Neural progenitor cell (in vitro differentiated cells): Measurements from ENCODE around the gene JPT2. TPM values are rescaled to one million over a fixed set of nuclear protein-coding genes. Genes with fewer than 3 reads are reported as not detected.
A peak's percentile ranks its signal among the peaks of the same experiment; 100 is the strongest.

Source experiments
- DNase-seq: peaks from one replicate; pipeline ENCODE4 v3.0.0-alpha.2; 2016; ENCODE audit warnings: low spot score
- H2AFZ ChIP-seq: fragments of 200-600 bp; sonication (generic); replicated peaks from 2 replicates; pipeline ENCODE4 v1.6.1; 2016; ENCODE audit warnings: antibody characterized with exemption
- H3F3A ChIP-seq: fragments of 200-600 bp; sonication (generic); 2 replicates; pipeline ENCODE4 v1.6.1; 2016; ENCODE audit warnings: antibody characterized with exemption, low read depth
- H3K27ac ChIP-seq: fragments of 200-600 bp; sonication (generic); 2 replicates; pipeline ENCODE4 v1.5.1; 2016; ENCODE audit warnings: mild to moderate bottlenecking
- H3K27me3 ChIP-seq: fragments of 200-600 bp; sonication (generic); 2 replicates; pipeline ENCODE4 v1.6.1; 2016; ENCODE audit warnings: mild to moderate bottlenecking, moderate library complexity
- H3K36me3 ChIP-seq: fragments of 200-600 bp; sonication (generic); 2 replicates; pipeline ENCODE4 v1.5.1; 2016
- H3K4me1 ChIP-seq: fragments of 200-600 bp; sonication (generic); 2 replicates; pipeline ENCODE4 v1.6.1; 2016; ENCODE audit warnings: mixed run types
- H3K4me2 ChIP-seq: fragments of 200-600 bp; sonication (generic); 2 replicates; pipeline ENCODE4 v1.6.1; 2016
- H3K4me3 ChIP-seq: fragments of 200-600 bp; sonication (generic); 2 replicates; pipeline ENCODE4 v1.5.1; 2016
- H3K79me2 ChIP-seq: fragments of 200-600 bp; sonication (generic); 2 replicates; pipeline ENCODE4 v1.6.1; 2016; ENCODE audit warnings: low read depth
- H3K9ac ChIP-seq: fragments of 200-600 bp; sonication (generic); 2 replicates; pipeline ENCODE4 v1.6.1; 2016
- H3K9me3 ChIP-seq: fragments of 200-600 bp; sonication (generic); 2 replicates; pipeline ENCODE4 v1.5.1; 2016; ENCODE audit warnings: low read depth
- H4K20me1 ChIP-seq: fragments of 200-600 bp; sonication (generic); 2 replicates; pipeline ENCODE4 v1.6.1; 2016; ENCODE audit warnings: low read depth
- H3K27ac Mint-ChIP-seq: 3 replicates; pipeline ENCODE4 v1.8.0; 2021; ENCODE audit warnings: mixed read lengths
- H3K27me3 Mint-ChIP-seq: 2 replicates; pipeline ENCODE4 v1.8.0; 2022; ENCODE audit warnings: low read depth, mild to moderate bottlenecking, inconsistent platforms, moderate library complexity, mixed read lengths; ENCODE audit not compliant: insufficient read depth
- H3K36me3 Mint-ChIP-seq: 3 replicates; pipeline ENCODE4 v1.8.0; 2021; ENCODE audit warnings: mixed read lengths
- H3K4me1 Mint-ChIP-seq: 3 replicates; pipeline ENCODE4 v1.8.0; 2021; ENCODE audit warnings: mixed read lengths
- H3K4me3 Mint-ChIP-seq: 3 replicates; pipeline ENCODE4 v1.8.0; 2021; ENCODE audit warnings: mild to moderate bottlenecking, moderate library complexity, mixed read lengths
- H3K9me3 Mint-ChIP-seq: 3 replicates; pipeline ENCODE4 v1.8.0; 2020; ENCODE audit warnings: mixed read lengths
- CTCF ChIP-seq: fragments of 200-600 bp; sonication (generic); IDR thresholded peaks from 2 replicates; pipeline ENCODE4 v1.5.1; 2017; ENCODE audit warnings: antibody characterized with exemption, mild to moderate bottlenecking
- EZH2 ChIP-seq: fragments of 200-600 bp; sonication (generic); IDR thresholded peaks from 2 replicates; pipeline ENCODE4 v1.6.1; 2017; ENCODE audit warnings: antibody characterized with exemption, mild to moderate bottlenecking, moderate library complexity
- EZH2phosphoT487 ChIP-seq: fragments of 200-600 bp; sonication (generic); IDR thresholded peaks from 2 replicates; pipeline ENCODE4 v1.6.1; 2017; ENCODE audit warnings: antibody characterized with exemption
- total RNA-seq: library from RNA; depleted of rRNA; stranded (reverse); fragments of >200 nt; gene quantifications from 2 replicates; pipeline ENCODE4 v1.2.3, GENCODE V29; 2015; ENCODE audit warnings: low replicate concordance

Gene JPT2
- total RNA-seq, 1 donor from 2014 or later: 187 TPM

- Histone ChIP-seq H3K4me2 (peak overlapping the region; percentile 27), H3K9me3 (no peaks in the 10 kb centered on the region), H4K20me1 (peaks cover 86% of the 10 kb centered on the region), H3K4me1 (peaks cover 10% of the 10 kb centered on the region), H3K27ac (no peak overlapping the region), H3F3A (peaks cover 8% of the 10 kb centered on the region), H3K79me2 (peaks cover 84% of the 10 kb centered on the region), H3K27me3 (no peaks in the 10 kb centered on the region), H3K4me3 (no peak overlapping the region), H3K9ac (peak overlapping the region; percentile 7), H3K36me3 (no peaks in the 10 kb centered on the region), H2AFZ (no peak overlapping the region)
- H3K36me3 Mint-ChIP-seq: peaks cover 2% of the 10 kb centered on the region
- peaks cover 5% of the 10 kb centered on the region for H3K4me1 Mint-ChIP-seq
- H3K9me3 Mint-ChIP-seq: no peaks in the 10 kb centered on the region
- H3K27me3 Mint-ChIP-seq: peaks cover 7% of the 10 kb centered on the region
- H3K4me3 Mint-ChIP-seq: no peak overlapping the region
- no peak for DNase-seq
- no peak overlapping the region for H3K27ac Mint-ChIP-seq
- TF ChIP-seq CTCF (no peak), EZH2 (no peak), EZH2phosphoT487 (no peak)
These were observed 34.7 kb downstream of the JPT2 start for GRCh38 chr16:1712791-1713261.

GRCh38 chr16:1713331-1713730, 35.3 kb downstream of the JPT2 start:
- Histone ChIP-seq H3F3A (peaks cover 8% of the 10 kb centered on the region), H3K36me3 (no peaks in the 10 kb centered on the region), H3K4me2 (peak overlapping the region; percentile 27), H3K27ac (no peak overlapping the region), H3K9ac (peak overlapping the region; percentile 7), H3K4me3 (no peak overlapping the region), H3K9me3 (no peaks in the 10 kb centered on the region), H3K27me3 (no peaks in the 10 kb centered on the region), H3K79me2 (peaks cover 84% of the 10 kb centered on the region), H3K4me1 (peaks cover 10% of the 10 kb centered on the region), H4K20me1 (peaks cover 80% of the 10 kb centered on the region), H2AFZ (no peak overlapping the region)
- no peak overlapping the region for H3K4me3 Mint-ChIP-seq
- no peak overlapping the region for H3K27ac Mint-ChIP-seq
- H3K27me3 Mint-ChIP-seq: peaks cover 7% of the 10 kb centered on the region
- TF ChIP-seq EZH2phosphoT487 (no peak), CTCF (no peak), EZH2 (no peak)
- H3K36me3 Mint-ChIP-seq: peaks cover 2% of the 10 kb centered on the region
- peaks cover 3% of the 10 kb centered on the region for H3K4me1 Mint-ChIP-seq
- no peaks in the 10 kb centered on the region for H3K9me3 Mint-ChIP-seq
- DNase-seq: no peak

GRCh38 chr16:1713933-1714332, 35.9 kb downstream of the JPT2 start:
- H3K79me2 ChIP-seq: peaks cover 79% of the 10 kb centered on the region
- no peaks in the 10 kb centered on the region for H3K9me3 Mint-ChIP-seq
- H2AFZ ChIP-seq: no peak overlapping the region
- no peaks in the 10 kb centered on the region for H3K9me3 ChIP-seq
- H3K9ac ChIP-seq: no peak overlapping the region
- H3K27ac ChIP-seq: no peak overlapping the region
- H3K27me3 ChIP-seq: no peaks in the 10 kb centered on the region
- H3K4me3 Mint-ChIP-seq: no peak overlapping the region
- H4K20me1 ChIP-seq: peaks cover 74% of the 10 kb centered on the region
- peak overlapping the region; percentile 10 for H3K4me2 ChIP-seq
- peaks cover 10% of the 10 kb centered on the region for H3K4me1 ChIP-seq
- peaks cover 3% of the 10 kb centered on the region for H3K4me1 Mint-ChIP-seq
- H3K36me3 Mint-ChIP-seq: peaks cover 2% of the 10 kb centered on the region
- H3K36me3 ChIP-seq: no peaks in the 10 kb centered on the region
- no peak overlapping the region for H3K27ac Mint-ChIP-seq
- no peak overlapping the region for H3K4me3 ChIP-seq
- peaks cover 8% of the 10 kb centered on the region for H3F3A ChIP-seq
- H3K27me3 Mint-ChIP-seq: peaks cover 7% of the 10 kb centered on the region
- DNase-seq: no peak
- TF ChIP-seq EZH2 (no peak), EZH2phosphoT487 (no peak), CTCF (no peak)
